Heart right ventricle (tissue), 16 donors: ENCODE measurements around the gene ORM2. TPM values are rescaled to one million over a fixed set of nuclear protein-coding genes. Genes with fewer than 3 reads are reported as not detected.

ENCODE experiments used
- ATAC-seq, 8 donors: fragments of 200-7000 bp; cut with Tn5 transposase; one replicate each; pipeline ENCODE4 v1.9.1; 2020; ENCODE audit warnings: mild to moderate bottlenecking in 8 of 8, moderate library complexity in 8 of 8, moderate number of reproducible peaks in 1 of 8
- DNase-seq, 2 donors: peaks; one replicate each; pipeline ENCODE4 v3.0.0-alpha.2; 2020
- H3K27ac ChIP-seq, 10 donors: fragments of 200-600 bp; sonication (generic) in 2 of 10; one replicate each; pipeline versions ENCODE4 v1.5.0 to v1.8.0; 2020 to 2022; ENCODE audit warnings: mild to moderate bottlenecking in 3 of 10
- H3K27me3 ChIP-seq, 7 donors: fragments of 200-600 bp; one replicate each; pipeline ENCODE4 v1.8.0; 2021 to 2022; ENCODE audit warnings: mild to moderate bottlenecking in 2 of 7
- H3K36me3 ChIP-seq, 9 donors: fragments of 200-600 bp; sonication (generic) in 1 of 9; one replicate each; pipeline versions ENCODE4 v1.5.0 to v1.8.0; 2020 to 2022; ENCODE audit warnings: mild to moderate bottlenecking in 2 of 9
- H3K4me1 ChIP-seq, 9 donors: fragments of 200-600 bp; sonication (generic) in 1 of 9; one replicate each; pipeline versions ENCODE4 v1.5.0 to v1.8.0; 2020 to 2022; ENCODE audit warnings: mild to moderate bottlenecking in 4 of 9
- H3K4me3 ChIP-seq, 10 donors: fragments of 200-600 bp; sonication (generic) in 2 of 10; one replicate each; pipeline versions ENCODE4 v1.5.0 to v1.8.0; 2020 to 2022; ENCODE audit warnings: mild to moderate bottlenecking in 7 of 10, moderate library complexity in 2 of 10
- H3K9me3 ChIP-seq, 11 donors: fragments of 200-600 bp in 10 of 11; sonication (generic) in 2 of 11; one replicate each; pipeline versions ENCODE4 v1.5.0 to v1.8.0; 2013 to 2022; ENCODE audit warnings: mild to moderate bottlenecking in 2 of 11, control low read depth in 1 of 11, moderate library complexity in 1 of 11
- CTCF ChIP-seq, 9 donors: fragments of 200-600 bp; sonication (generic) in 2 of 9; IDR thresholded peaks; one replicate each; pipeline versions ENCODE4 v1.5.0 to v1.8.0; 2021 to 2022; ENCODE audit warnings: antibody characterized with exemption in 9 of 9, mild to moderate bottlenecking in 5 of 9, moderate library complexity in 1 of 9
- WGBS, 2 donors: extraction: QIAGEN DNeasy Blood & Tissue Kit; methylation state at CpG; one replicate each; pipeline ENCODE4 v1.1.7; 2013; ENCODE audit warnings: inconsistent platforms in 1 of 2; 5-methylcytosine and 5-hydroxymethylcytosine counted together
- intact Hi-C, 10 donors: fragments of 100-400 bp; cut with DNase I; formaldehyde crosslinking; loops; one replicate each; pipeline versions ENCODE4 v1.11.1 to v1.14.2; 2022
- polyA plus RNA-seq, 2 donors: library from polyadenylated mRNA; stranded (reverse); fragments of 200-250 nt; gene quantifications; one replicate each; pipeline ENCODE4 v1.2.3, GENCODE V29; 2013
- total RNA-seq, 10 donors: library from RNA; stranded (reverse); fragmentation: NEBNext Ultra II Directional in 3 of 10; extraction: Animal tissue kit (Norgen Biotek cat#: 25700) in 3 of 10; gene quantifications; one replicate each; pipeline versions ENCODE4 v1.2.1 to v1.2.4, GENCODE V29; 2021 to 2023
- donor health status: Arrhythmogenic right ventricular cardiomyopathy.
- donor health status: ischemic (EF 13 %, LVEDD 7.1; RV severe dilation, severe dysfunction).
- donor health status: healthy with polysubstance abuse.
- donor health status: DM: no; HTN: yes; CAD: no.
- donor health status: DM: no; HTN: no; CAD: no.
- donor health status: ischemic (EF 25% LVEDD 6.9; RV normal size, moderate dysfunction).
- donor health status: ischemic (EF 25% LVEDD 5.7; RV mildly dilated, moderate dysfunction).
- donor health status: healthy.
- donor health status: DM: yes; HTN: yes; CAD: no.
- donor health status: Ischemic cardiomyopathy.
- donor health status: ischemic (EF 35%, LVEDD 5.7; RV mildly dilated, moderate dysfunction).
- donor health status: nonischemic (EF 11% LVEDD 7.7; RV severe dilation, severe dysfunction).
- donor health status: DM: yes; HTN: yes; CAD: no.
- donor health status: PGD.
- donor health status: ischemic (EF 29% LVEDD 5.4; RV normal size, mild dysfunction).
- donor health status: nonischemic (EF 23%, LVEDD 6.1; RV moderate dilation, normal function).

Gene ORM2
- total and polyA plus RNA-seq, 12 donors: 0.44 TPM; not detected in 11

GRCh38 chr9:114282507-114282906 is 47.2 kb upstream of the ORM2 start:
- H3K9me3 ChIP-seq: no peaks in the 10 kb centered on the region
- WGBS, 2 donors: 90 to 91% methylated on average over 6 of the region's 6 CpGs
- H3K4me3 ChIP-seq: no peak overlapping the region
- H3K27me3 ChIP-seq: no peaks in the 10 kb centered on the region
- no peak overlapping the region for H3K27ac ChIP-seq
- peaks cover 0 to 16% (median 5%) of the 10 kb centered on the region in 9 donors for H3K4me1 ChIP-seq
- no peak for DNase-seq
- H3K36me3 ChIP-seq: peaks cover 0 to 9% (median 0%) of the 10 kb centered on the region in 9 donors
- intact Hi-C loops: loop anchor here in 1 of 10 donors (5.0 to 10.0 kb wide), 2 partner anchors 128 to 185 kb away; partner anchors contain the start of genes COL27A1 and KIF12
- TF ChIP-seq CTCF (IDR thresholded peaks at IDR 0.05): no peak
- no peak for ATAC-seq

GRCh38 chr9:114282926-114283325 is 46.7 kb upstream of the ORM2 start:
- DNase-seq (no peak), ATAC-seq (no peak)
- intact Hi-C loops: loop anchor here in 1 of 10 donors (5.0 to 10.0 kb wide), 2 partner anchors 128 to 186 kb away; partner anchors contain the start of genes COL27A1 and KIF12
- Histone ChIP-seq H3K27me3 (no peaks in the 10 kb centered on the region), H3K27ac (no peak overlapping the region), H3K4me1 (peaks cover 0 to 16% (median 5%) of the 10 kb centered on the region in 9 donors), H3K36me3 (peaks cover 0 to 9% (median 0%) of the 10 kb centered on the region in 9 donors), H3K4me3 (no peak overlapping the region), H3K9me3 (no peaks in the 10 kb centered on the region)
- no peak for TF ChIP-seq CTCF (IDR thresholded peaks at IDR 0.05)
- WGBS, 2 donors: 70 to 74% methylated on average over 5 of the region's 5 CpGs

GRCh38 chr9:114283551-114284111 is 46.0 kb upstream of the ORM2 start:
- no peak overlapping the region for H3K4me3 ChIP-seq
- intact Hi-C loops: loop anchor here in 1 of 10 donors (5.0 to 10.0 kb wide), 2 partner anchors 129 to 186 kb away; partner anchors contain the start of genes COL27A1 and KIF12
- WGBS, 2 donors: 95% methylated on average over 14 of the region's 14 CpGs
- no peak for DNase-seq
- H3K27ac ChIP-seq: no peak overlapping the region
- no peak for TF ChIP-seq CTCF (IDR thresholded peaks at IDR 0.05)
- peaks cover 0 to 16% (median 5%) of the 10 kb centered on the region in 9 donors for H3K4me1 ChIP-seq
- no peaks in the 10 kb centered on the region for H3K9me3 ChIP-seq
- H3K36me3 ChIP-seq: peaks cover 0 to 9% (median 0%) of the 10 kb centered on the region in 9 donors
- H3K27me3 ChIP-seq: no peaks in the 10 kb centered on the region
- ATAC-seq: no peak

- Histone ChIP-seq H3K9me3 (no peaks in the 10 kb centered on the region), H3K27me3 (no peaks in the 10 kb centered on the region), H3K27ac (no peak overlapping the region), H3K4me1 (peaks cover 0 to 16% (median 5%) of the 10 kb centered on the region in 9 donors), H3K4me3 (no peak overlapping the region), H3K36me3 (peaks cover 0 to 9% (median 0%) of the 10 kb centered on the region in 9 donors)
- ATAC-seq (no peak), DNase-seq (no peak)
- no peak for TF ChIP-seq CTCF (IDR thresholded peaks at IDR 0.05)
- intact Hi-C loops: loop anchor here in 3 of 10 donors (5.0 to 10.0 kb wide), 4 partner anchors 130 to 197 kb away; partner anchors contain the start of genes COL27A1 (in 1 of the 3) and KIF12 (in 1 of the 3)
- WGBS, 2 donors: 94% methylated on average over 11 of the region's 11 CpGs
Measured at GRCh38 chr9:114284316-114285060, 45.2 kb upstream of the ORM2 start.
